HG03432 (cell line): ENCODE results near the gene REPIN1.

ENCODE experiments used
- ATAC-seq: cut with Tn5 transposase; IDR thresholded peaks from one replicate; pipeline ENCODE4 v1.9.1; 2021; ENCODE audit warnings: mild to moderate bottlenecking, moderate library complexity; ENCODE audit not compliant: unreplicated experiment

REPIN1 gene

GRCh38 chr7:150336746-150337145 lies 31.9 kb upstream of the REPIN1 start:
- no peak for ATAC-seq

GRCh38 chr7:150337179-150337578 lies 31.4 kb upstream of the REPIN1 start:
- no peak for ATAC-seq

GRCh38 chr7:150337659-150338081 lies 31.0 kb upstream of the REPIN1 start:
- no peak for ATAC-seq

- no peak for ATAC-seq
Measured at GRCh38 chr7:150338166-150338829, 30.3 kb upstream of the REPIN1 start.

GRCh38 chr7:150339409-150339809 lies 29.2 kb upstream of the REPIN1 start:
- peak; percentile 50 for ATAC-seq

GRCh38 chr7:150340024-150340749 lies 28.4 kb upstream of the REPIN1 start:
- ATAC-seq, result peak; percentile 35

- no peak for ATAC-seq
Measured at GRCh38 chr7:150340875-150341262, 27.8 kb upstream of the REPIN1 start.

- ATAC-seq, result no peak
Measured at GRCh38 chr7:150341263-150342120, 27.1 kb upstream of the REPIN1 start, which contains the start of gene RARRES2. Gene RARRES2 (minus strand): TSS chr7:150341629. CDS start chr7:150340609, 1,020 bp downstream.

- ATAC-seq, result no peak
Measured at GRCh38 chr7:150342121-150342408, 26.6 kb upstream of the REPIN1 start.

GRCh38 chr7:150343225-150343624 lies 25.4 kb upstream of the REPIN1 start:
- no peak for ATAC-seq

GRCh38 chr7:150344299-150344698 lies 24.3 kb upstream of the REPIN1 start:
- no peak for ATAC-seq

GRCh38 chr7:150345012-150345411 lies 23.6 kb upstream of the REPIN1 start:
- no peak for ATAC-seq

GRCh38 chr7:150346922-150347321 lies 21.7 kb upstream of the REPIN1 start:
- ATAC-seq, result no peak

GRCh38 chr7:150351587-150352194 lies 16.9 kb upstream of the REPIN1 start:
- no peak for ATAC-seq

- no peak for ATAC-seq
Measured at GRCh38 chr7:150355666-150356059, 13.0 kb upstream of the REPIN1 start.

GRCh38 chr7:150356265-150356897 lies 12.2 kb upstream of the REPIN1 start:
- ATAC-seq, result no peak

GRCh38 chr7:150357270-150357669 lies 11.4 kb upstream of the REPIN1 start:
- ATAC-seq, result peak; percentile 72

GRCh38 chr7:150357771-150358427 lies 10.7 kb upstream of the REPIN1 start:
- peak; percentile 11 for ATAC-seq

- no peak for ATAC-seq
Measured at GRCh38 chr7:150358433-150358832, 10.2 kb upstream of the REPIN1 start.

GRCh38 chr7:150358988-150359621 lies 9.5 kb upstream of the REPIN1 start:
- ATAC-seq, result no peak
